Endothelial cell of umbilical vein (primary cell): Measurements from ENCODE around the gene PDE10A. TPM values are rescaled to one million over a fixed set of nuclear protein-coding genes. Genes with fewer than 3 reads are reported as not detected.

Source experiments
- BruUV-seq: library from RNA; stranded (reverse); fragments of 400-500 nt; replicated peaks from 2 replicates; lab custom pipeline; 2021; lab: Mats Ljungman, UMichigan
- CTCF ChIA-PET: fragments of 300-600, 350-600 bp; sonication (Branson Sonifier 250); formaldehyde crosslinking; loops from one replicate; lab custom pipeline; 2021; ENCODE audit warnings: antibody characterized with exemption, inconsistent platforms; lab: Charles Lee
- POLR2A ChIA-PET: fragments of 300-600, 350-600 bp; sonication (Branson Sonifier 250); formaldehyde crosslinking; loops from one replicate; lab custom pipeline; 2021; ENCODE audit warnings: antibody characterized with exemption, inconsistent platforms; lab: Charles Lee
- DNase-seq: peaks from one replicate; pipeline ENCODE4 v3.0.0-alpha.2; 2011; ENCODE audit warnings: low read depth, low spot score
- FAIRE-seq: peaks from 2 replicates; lab custom pipeline; 2011; peaks lifted over from hg19 to GRCh38; lab: Jason Lieb, UNC
- H2AFZ ChIP-seq: 2 replicates; pipeline ENCODE4 v1.6.0; 2012; ENCODE audit warnings: low read depth, low read length, control low read depth, inconsistent platforms
- H3K27ac ChIP-seq: 2 replicates; pipeline ENCODE4 v1.5.1; 2011; ENCODE audit warnings: low read depth, mild to moderate bottlenecking, control low read depth, low read length, moderate library complexity; ENCODE audit not compliant: insufficient read depth
- H3K27me3 ChIP-seq, 2 experiments: 2 replicates each; pipeline versions ENCODE4 v1.6.0 to v1.6.1; 2011; ENCODE audit warnings: low read length in 2 of 2, mixed read lengths in 1 of 2; ENCODE audit not compliant: control insufficient read depth in 2 of 2, insufficient read depth in 2 of 2
- H3K36me3 ChIP-seq, 2 experiments: 2 replicates in 1 of 2; 3 replicates in 1 of 2; pipeline ENCODE4 v1.5.1; 2011; ENCODE audit warnings: low read length in 2 of 2, mild to moderate bottlenecking in 1 of 2, moderate library complexity in 1 of 2; ENCODE audit not compliant: control insufficient read depth in 2 of 2, insufficient read depth in 2 of 2; ENCODE audit errors: extremely low read depth in 1 of 2
- H3K4me1 ChIP-seq: 3 replicates; pipeline ENCODE4 v1.5.1; 2011; ENCODE audit warnings: mild to moderate bottlenecking, low read length; ENCODE audit not compliant: control insufficient read depth, insufficient read depth; ENCODE audit errors: extremely low read depth
- H3K4me2 ChIP-seq: 2 replicates; pipeline ENCODE4 v1.6.1; 2011; ENCODE audit warnings: low read length, control low read depth, mixed read lengths; ENCODE audit not compliant: insufficient read depth
- H3K4me3 ChIP-seq, 3 experiments: fragments of 200-600 bp in 1 of 3; sonication (generic), shearing (Covaris generic) in 1 of 3; replicated peaks in 1 of 3; 2 replicates each; pipeline ENCODE4 v1.5.1; 2011 to 2016; ENCODE audit warnings: control low read depth in 3 of 3, low read length in 3 of 3, mild to moderate bottlenecking in 2 of 3, inconsistent platforms in 1 of 3, low read depth in 1 of 3, moderate library complexity in 1 of 3; ENCODE audit not compliant: insufficient read depth in 1 of 3
- H3K79me2 ChIP-seq: 2 replicates; pipeline ENCODE4 v1.6.0; 2012; ENCODE audit warnings: low read length, inconsistent platforms; ENCODE audit not compliant: control insufficient read depth, insufficient read depth
- H3K9ac ChIP-seq: replicated peaks from 2 replicates; pipeline ENCODE3; 2011; ENCODE audit warnings: low read length, control low read depth; ENCODE audit not compliant: insufficient read depth; ENCODE audit errors: extremely low read depth
- H3K9me1 ChIP-seq: replicated peaks from 3 replicates; pipeline ENCODE4 v1.6.0; 2011; ENCODE audit warnings: mild to moderate bottlenecking, low read length; ENCODE audit not compliant: control insufficient read depth, insufficient read depth; ENCODE audit errors: extremely low read depth
- H3K9me3 ChIP-seq: replicated peaks from 2 replicates; pipeline ENCODE4 v1.5.1; 2012; ENCODE audit warnings: low read length, inconsistent platforms; ENCODE audit not compliant: control insufficient read depth, insufficient read depth
- H4K20me1 ChIP-seq: replicated peaks from 2 replicates; pipeline ENCODE3; 2011; ENCODE audit warnings: mild to moderate bottlenecking, low read length; ENCODE audit not compliant: control insufficient read depth, insufficient read depth; ENCODE audit errors: extremely low read depth
- EZH2 ChIP-seq: IDR thresholded peaks from 2 replicates; pipeline ENCODE4 v1.6.1; 2012; ENCODE audit warnings: borderline replicate concordance, low read depth, mild to moderate bottlenecking, moderate library complexity, low read length, inconsistent platforms; ENCODE audit not compliant: severe bottlenecking
- FOS ChIP-seq: IDR thresholded peaks from 2 replicates; pipeline ENCODE4 v1.6.1; 2011; ENCODE audit warnings: mild to moderate bottlenecking, low read length, moderate library complexity, borderline replicate concordance; ENCODE audit not compliant: insufficient read depth
- GATA2 ChIP-seq: IDR thresholded peaks from 2 replicates; pipeline ENCODE4 v1.7.0; 2011; ENCODE audit warnings: low read depth, mild to moderate bottlenecking, moderate library complexity, mixed read lengths, low read length; ENCODE audit not compliant: insufficient read length, insufficient read depth
- JUN ChIP-seq: IDR thresholded peaks from 2 replicates; pipeline ENCODE4 v1.6.1; 2011; ENCODE audit warnings: borderline replicate concordance, low read depth; ENCODE audit not compliant: insufficient read length, insufficient read depth
- MYC ChIP-seq: IDR thresholded peaks from one replicate; pipeline ENCODE4 v1.6.1; 2011; ENCODE audit warnings: mild to moderate bottlenecking, low read depth, low read length
- POLR2A ChIP-seq: IDR thresholded peaks from 2 replicates; pipeline ENCODE4 v1.6.1; 2012; ENCODE audit warnings: low read depth, mild to moderate bottlenecking, control low read depth, low read length
- POLR2AphosphoS5 ChIP-seq: IDR thresholded peaks from 2 replicates; pipeline ENCODE4 v1.6.1; 2012; ENCODE audit warnings: low read depth, mild to moderate bottlenecking, control low read depth, low read length, moderate library complexity; ENCODE audit not compliant: insufficient read depth
- dilution Hi-C: fragments of 300-500 bp; cut with MboI; formaldehyde crosslinking; loops from one replicate; pipeline ENCODE4 v1.15.0; 2019; ENCODE audit warnings: low sequenced_read_pairs; ENCODE audit not compliant: extremely low pct_ligation_motif_present
- intact Hi-C: fragments of 100-400 bp; cut with micrococcal nuclease; formaldehyde crosslinking; loops from one replicate; pipeline ENCODE4 v1.10.0; 2022
- polyA plus RNA-seq, 4 experiments: library from polyadenylated mRNA; depleted of rRNA in 3 of 4; stranded (reverse) in 3 of 4; unstranded in 1 of 4; fragments of >200 nt; gene quantifications; 2 replicates each; pipeline versions ENCODE4 v1.2.1 to v1.2.3, GENCODE V29; 2011 to 2012; ENCODE audit warnings: missing spikeins in 1 of 4
- total RNA-seq: library from RNA; stranded (reverse); gene quantifications from 2 replicates; pipeline ENCODE4 v1.2.3, GENCODE V29; 2021
- TF ChIP-seq, protein P1 (sequence below): IDR thresholded peaks from 2 replicates; pipeline ENCODE4 v1.6.1; 2011; ENCODE audit not compliant: insufficient read depth, insufficient read length
- TF ChIP-seq, protein P2 (sequence below), 2 donors: IDR thresholded peaks; 1 replicate in 1 of 2; 2 replicates in 1 of 2; pipeline ENCODE4 v1.5.1; 2011; ENCODE audit warnings: low read length in 2 of 2, mild to moderate bottlenecking in 2 of 2, moderate library complexity in 2 of 2, control low read depth in 1 of 2, inconsistent platforms in 1 of 2, low read depth in 1 of 2; ENCODE audit not compliant: insufficient read depth in 1 of 2; ENCODE audit errors: extremely low read depth in 1 of 2

The PDE10A gene
- total and polyA plus RNA-seq, 2 donors (not counting 3 experiments of a cell fraction or from before 2014, with no cell fraction given) = 0.86 to 2.9 TPM

- Histone ChIP-seq H3K27me3 (peaks cover 11 to 12% of the 10 kb centered on the region in 2 experiments), H3K4me1 (peaks cover 3% of the 10 kb centered on the region), H3K9ac (no peak overlapping the region), H3K36me3 (no peaks in the 10 kb centered on the region), H3K9me1 (no peaks in the 10 kb centered on the region), H3K4me2 (no peak overlapping the region), H3K27ac (no peak overlapping the region), H4K20me1 (no peaks in the 10 kb centered on the region), H3K4me3 (no peak overlapping the region), H3K9me3 (no peaks in the 10 kb centered on the region), H3K79me2 (peaks cover 8% of the 10 kb centered on the region), H2AFZ (no peak overlapping the region)
- CTCF ChIA-PET = interaction anchor here (1.9 kb wide), 1 partner anchor 215 kb away, joined by 6 read pairs; no protein-coding TSS in a partner anchor
- DNase-seq (no peak), FAIRE-seq (no peak)
- dilution Hi-C loops (no loop called here), intact Hi-C loops (no loop called here)
- TF ChIP-seq JUN = no peak
- no peak for TF ChIP-seq MYC
- TF ChIP-seq GATA2 = no peak
- POLR2A ChIA-PET = no interaction called here
- BruUV-seq = no TSS peak
Measured at GRCh38 chr6:165655191-165655590, 7.8 kb downstream of the PDE10A start.

DNA sequence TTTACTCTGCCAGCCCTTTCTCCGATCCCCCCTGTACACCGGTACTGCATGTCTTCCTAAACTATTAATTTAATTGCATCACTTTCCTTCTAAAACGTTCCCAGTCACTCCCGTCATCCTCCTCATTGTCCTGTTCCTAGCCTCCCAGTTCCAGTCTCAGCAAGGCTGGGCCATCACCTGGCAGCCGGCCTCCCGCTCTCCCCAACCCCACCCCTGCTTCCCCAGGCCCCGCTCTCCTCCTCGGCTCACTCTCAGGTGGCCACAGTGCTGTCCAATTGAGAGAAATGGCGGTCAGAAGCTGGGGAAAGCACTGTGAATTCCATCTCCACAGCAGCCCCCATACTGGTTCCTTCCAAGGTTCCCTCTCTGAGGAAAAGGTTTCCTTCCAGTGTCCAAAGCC, 8.9 kb downstream of the PDE10A start:
- POLR2A ChIA-PET = no interaction called here
- CTCF ChIA-PET = no interaction called here
- Histone ChIP-seq H3K27ac (no peak overlapping the region), H3K4me1 (peaks cover 3% of the 10 kb centered on the region), H3K79me2 (peaks cover 6% of the 10 kb centered on the region), H4K20me1 (no peaks in the 10 kb centered on the region), H3K9me3 (no peaks in the 10 kb centered on the region), H3K9ac (no peak overlapping the region), H2AFZ (no peak overlapping the region), H3K4me2 (no peak overlapping the region), H3K36me3 (no peaks in the 10 kb centered on the region), H3K4me3 (no peak overlapping the region), H3K27me3 (peaks cover 3 to 4% of the 10 kb centered on the region in 2 experiments), H3K9me1 (no peaks in the 10 kb centered on the region)
- BruUV-seq = no TSS peak
- DNase-seq = no peak
- dilution Hi-C loops = no loop called here
- no peak for FAIRE-seq
- no peak for TF ChIP-seq EZH2
- TF ChIP-seq, protein P1, sequence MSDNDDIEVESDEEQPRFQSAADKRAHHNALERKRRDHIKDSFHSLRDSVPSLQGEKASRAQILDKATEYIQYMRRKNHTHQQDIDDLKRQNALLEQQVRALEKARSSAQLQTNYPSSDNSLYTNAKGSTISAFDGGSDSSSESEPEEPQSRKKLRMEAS = no peak
- no peak for TF ChIP-seq POLR2A
- no peak for TF ChIP-seq POLR2AphosphoS5
- no peak for TF ChIP-seq JUN
- no peak for TF ChIP-seq GATA2
- TF ChIP-seq MYC = no peak
- TF ChIP-seq, protein P2, sequence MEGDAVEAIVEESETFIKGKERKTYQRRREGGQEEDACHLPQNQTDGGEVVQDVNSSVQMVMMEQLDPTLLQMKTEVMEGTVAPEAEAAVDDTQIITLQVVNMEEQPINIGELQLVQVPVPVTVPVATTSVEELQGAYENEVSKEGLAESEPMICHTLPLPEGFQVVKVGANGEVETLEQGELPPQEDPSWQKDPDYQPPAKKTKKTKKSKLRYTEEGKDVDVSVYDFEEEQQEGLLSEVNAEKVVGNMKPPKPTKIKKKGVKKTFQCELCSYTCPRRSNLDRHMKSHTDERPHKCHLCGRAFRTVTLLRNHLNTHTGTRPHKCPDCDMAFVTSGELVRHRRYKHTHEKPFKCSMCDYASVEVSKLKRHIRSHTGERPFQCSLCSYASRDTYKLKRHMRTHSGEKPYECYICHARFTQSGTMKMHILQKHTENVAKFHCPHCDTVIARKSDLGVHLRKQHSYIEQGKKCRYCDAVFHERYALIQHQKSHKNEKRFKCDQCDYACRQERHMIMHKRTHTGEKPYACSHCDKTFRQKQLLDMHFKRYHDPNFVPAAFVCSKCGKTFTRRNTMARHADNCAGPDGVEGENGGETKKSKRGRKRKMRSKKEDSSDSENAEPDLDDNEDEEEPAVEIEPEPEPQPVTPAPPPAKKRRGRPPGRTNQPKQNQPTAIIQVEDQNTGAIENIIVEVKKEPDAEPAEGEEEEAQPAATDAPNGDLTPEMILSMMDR (IDR thresholded peaks at IDR 0.05; ENCODE audit: extremely low read depth in 1 of 2, insufficient read depth in 1 of 2, low read depth in 1 of 2, low read length in 2 of 2) = no peak
- no peak for TF ChIP-seq FOS
- intact Hi-C loops = no loop called here
